ENCODE measurements around the gene ANKRD31.

The ANKRD31 gene

DNA sequence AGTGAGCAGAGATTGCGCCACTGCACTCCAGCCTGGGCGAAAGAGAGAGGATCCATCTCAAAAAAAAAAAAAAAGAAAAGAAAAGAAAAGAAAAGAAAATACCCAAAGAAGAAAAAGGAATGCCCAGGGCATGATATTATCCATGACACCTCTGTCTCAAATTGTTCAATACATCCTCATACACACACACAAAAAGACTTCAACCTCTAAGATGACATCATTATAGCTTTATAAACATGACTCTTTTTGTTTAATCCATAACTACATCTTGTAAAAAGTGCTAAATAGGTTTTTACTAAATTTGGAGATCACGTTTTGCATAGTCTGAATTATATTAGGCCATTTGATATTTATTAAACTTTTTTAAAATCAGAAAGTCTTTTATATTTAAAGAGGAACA is 33.1 kb downstream of the ANKRD31 start:
- ATAC-seq: no peak
- no peak for TF ChIP-seq BACH2 (CRISPR knock-in tag; IDR thresholded peaks at IDR 0.05; ENCODE audit: borderline replicate concordance)
- TF ChIP-seq ARNTL (CRISPR knock-in tag; IDR thresholded peaks at IDR 0.05; ENCODE audit: borderline replicate concordance, low read depth): no peak
- no peak for TF ChIP-seq ZNF565 (CRISPR knock-in tag; conservative IDR thresholded peaks at IDR 0.05; ENCODE audit: low read depth)
- TF ChIP-seq, protein P1, sequence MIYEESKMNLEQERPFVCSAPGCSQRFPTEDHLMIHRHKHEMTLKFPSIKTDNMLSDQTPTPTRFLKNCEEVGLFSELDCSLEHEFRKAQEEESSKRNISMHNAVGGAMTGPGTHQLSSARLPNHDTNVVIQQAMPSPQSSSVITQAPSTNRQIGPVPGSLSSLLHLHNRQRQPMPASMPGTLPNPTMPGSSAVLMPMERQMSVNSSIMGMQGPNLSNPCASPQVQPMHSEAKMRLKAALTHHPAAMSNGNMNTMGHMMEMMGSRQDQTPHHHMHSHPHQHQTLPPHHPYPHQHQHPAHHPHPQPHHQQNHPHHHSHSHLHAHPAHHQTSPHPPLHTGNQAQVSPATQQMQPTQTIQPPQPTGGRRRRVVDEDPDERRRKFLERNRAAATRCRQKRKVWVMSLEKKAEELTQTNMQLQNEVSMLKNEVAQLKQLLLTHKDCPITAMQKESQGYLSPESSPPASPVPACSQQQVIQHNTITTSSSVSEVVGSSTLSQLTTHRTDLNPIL (CRISPR knock-in tag; IDR thresholded peaks at IDR 0.05; ENCODE audit: low read depth): no peak
- no peak for TF ChIP-seq ISL1 (CRISPR knock-in tag; IDR thresholded peaks at IDR 0.05)
- no peak for TF ChIP-seq SNAI2 (CRISPR knock-in tag; IDR thresholded peaks at IDR 0.05)
- TF ChIP-seq ZC3H10 (CRISPR knock-in tag; IDR thresholded peaks at IDR 0.05): no peak
- no peak for TF ChIP-seq ESRRG (CRISPR knock-in tag; IDR thresholded peaks at IDR 0.05)
- TF ChIP-seq OSR1 (CRISPR knock-in tag; IDR thresholded peaks at IDR 0.05): no peak
- TF ChIP-seq CSRNP3 (CRISPR knock-in tag; IDR thresholded peaks at IDR 0.05): no peak
- no peak for TF ChIP-seq TSHZ2 (CRISPR knock-in tag; IDR thresholded peaks at IDR 0.05)
- TF ChIP-seq ZNF70 (CRISPR knock-in tag; IDR thresholded peaks at IDR 0.05): no peak
- no peak for TF ChIP-seq RARB (CRISPR knock-in tag; IDR thresholded peaks at IDR 0.05)

DNA sequence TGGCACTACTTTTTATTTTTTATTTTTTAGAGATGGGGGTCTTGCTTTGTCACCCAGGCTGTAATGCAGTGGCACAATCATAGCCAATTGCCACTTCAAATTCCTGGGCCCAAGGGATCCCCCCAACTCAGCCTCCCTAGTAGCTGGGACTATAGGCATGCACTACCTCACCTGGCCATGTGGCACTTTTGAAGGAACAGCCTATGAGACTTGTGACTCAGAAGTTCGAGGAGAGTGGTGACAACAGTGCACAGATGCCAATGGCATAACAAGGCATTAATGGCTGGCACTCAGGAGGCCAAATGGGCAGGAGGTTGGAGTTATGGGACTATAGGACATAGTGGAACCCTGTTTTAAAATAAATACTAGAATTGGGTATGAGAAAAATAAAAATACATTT is 33.7 kb downstream of the ANKRD31 start:
- TF ChIP-seq SNAI2 (CRISPR knock-in tag; IDR thresholded peaks at IDR 0.05) (no peak), ZC3H10 (CRISPR knock-in tag; IDR thresholded peaks at IDR 0.05) (no peak), ZFP3 (CRISPR knock-in tag; IDR thresholded peaks at IDR 0.05) (no peak), ESRRG (CRISPR knock-in tag; IDR thresholded peaks at IDR 0.05) (no peak), CSDC2 (CRISPR knock-in tag; IDR thresholded peaks at IDR 0.05) (no peak)
- TF ChIP-seq, protein P1 (CRISPR knock-in tag; IDR thresholded peaks at IDR 0.05; ENCODE audit: low read depth): no peak
- ATAC-seq: no peak

- TF ChIP-seq TCF4 (CRISPR knock-in tag; IDR thresholded peaks at IDR 0.05; ENCODE audit: borderline replicate concordance): no peak
- TF ChIP-seq ZNF8 (CRISPR knock-in tag; IDR thresholded peaks at IDR 0.05): no peak
- TF ChIP-seq, protein P1 (CRISPR knock-in tag; IDR thresholded peaks at IDR 0.05; ENCODE audit: low read depth): no peak
- no peak for TF ChIP-seq SNAI2 (CRISPR knock-in tag; IDR thresholded peaks at IDR 0.05)
- no peak for TF ChIP-seq ZFP30 (CRISPR knock-in tag; IDR thresholded peaks at IDR 0.05)
- TF ChIP-seq ARNTL (CRISPR knock-in tag; IDR thresholded peaks at IDR 0.05; ENCODE audit: borderline replicate concordance, low read depth): no peak
- TF ChIP-seq PPARA (CRISPR knock-in tag; IDR thresholded peaks at IDR 0.05; ENCODE audit: borderline replicate concordance): no peak
- ATAC-seq: no peak
Observed at GRCh38 chr5:75200776-75201175, 35.9 kb downstream of the ANKRD31 start.

DNA sequence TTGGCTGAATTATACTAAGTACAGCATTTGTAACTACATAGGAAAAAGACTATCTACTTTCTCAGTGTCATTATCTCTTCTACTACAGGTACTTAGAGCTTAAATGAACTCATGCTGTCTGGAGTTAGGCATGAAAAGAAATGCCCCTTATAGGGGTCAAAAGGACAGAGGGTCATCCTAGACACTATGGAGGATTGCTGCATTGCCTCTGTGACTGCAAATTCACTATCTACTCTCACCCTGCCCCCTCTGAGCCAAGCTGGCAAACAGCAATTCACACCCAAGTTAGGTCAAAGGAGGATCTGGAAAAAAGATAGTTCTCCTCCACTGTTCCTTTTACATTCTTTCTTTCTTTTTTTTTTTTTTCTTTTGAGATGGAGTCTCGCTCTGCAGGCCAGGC is 36.7 kb downstream of the ANKRD31 start:
- TF ChIP-seq, protein P1 (CRISPR knock-in tag; IDR thresholded peaks at IDR 0.05; ENCODE audit: low read depth): no peak
- no peak for TF ChIP-seq CSDC2 (CRISPR knock-in tag; IDR thresholded peaks at IDR 0.05)
- ATAC-seq: no peak
